HG03457 (cell line): ENCODE results near the gene ACTG1.

Experiments
- ATAC-seq: cut with Tn5 transposase; IDR thresholded peaks from one replicate; pipeline ENCODE4 v1.9.1; 2021; ENCODE audit warnings: moderate number of reproducible peaks; ENCODE audit not compliant: unreplicated experiment

ACTG1 gene

GRCh38 chr17:81468111-81468769, 44.4 kb downstream of the ACTG1 start:
- no peak for ATAC-seq

- no peak for ATAC-seq
These were observed 45.8 kb downstream of the ACTG1 start for GRCh38 chr17:81466564-81467472.

GRCh38 chr17:81465910-81466309, 46.7 kb downstream of the ACTG1 start:
- ATAC-seq: no peak

- no peak for ATAC-seq
These were observed 48.0 kb downstream of the ACTG1 start for GRCh38 chr17:81464586-81464985.

GRCh38 chr17:81463506-81463905, 49.1 kb downstream of the ACTG1 start:
- no peak for ATAC-seq

- ATAC-seq: no peak
These were observed 50.0 kb downstream of the ACTG1 start for GRCh38 chr17:81462506-81463125.

GRCh38 chr17:81461607-81462500, 50.7 kb downstream of the ACTG1 start:
- no peak for ATAC-seq

GRCh38 chr17:81460856-81461460, 51.6 kb downstream of the ACTG1 start:
- no peak for ATAC-seq
